Measurements from ENCODE around the gene CYP3A4. TPM values are rescaled to one million over a fixed set of nuclear protein-coding genes. Genes with fewer than 3 reads are reported as not detected.
"Not testable (repeated sequence)": the region's sequence is repeated elsewhere in the genome, so short reads cannot be mapped to it uniquely, and the experiment has no call there.

Gene CYP3A4
- polyA plus RNA-seq (ENCODE audit: insufficient read length in 4 of 4): under 1 TPM; 0.20 to 0.46 (median 0.24) TPM

DNA sequence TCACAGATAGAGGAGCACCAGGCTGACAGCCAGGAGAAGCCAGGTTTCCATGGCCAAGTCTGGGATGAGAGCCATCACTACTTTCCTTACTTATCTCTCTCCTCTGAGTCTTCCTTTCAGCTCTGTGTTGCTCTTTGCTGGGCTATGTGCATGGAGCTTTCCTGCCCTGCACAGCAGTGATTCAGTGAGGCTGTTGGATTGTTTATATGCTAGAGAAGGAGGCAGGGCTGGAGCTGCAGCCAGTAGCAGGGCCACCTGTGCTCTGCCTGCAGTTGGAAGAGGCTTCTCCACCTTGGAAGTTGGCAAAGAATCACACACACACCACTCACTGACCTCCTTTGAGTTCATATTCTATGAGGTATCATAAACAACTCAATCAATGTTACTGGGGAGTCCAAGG is at the start of gene CYP3A4:
Gene CYP3A4 (minus strand): TSS at position 178 of the 400 bp plus-strand sequence. CDS start 103 bp downstream, at position 75.
- no peak for DNase-seq (ENCODE audit: low read depth in 4 of 4, low spot score in 2 of 4)

DNA sequence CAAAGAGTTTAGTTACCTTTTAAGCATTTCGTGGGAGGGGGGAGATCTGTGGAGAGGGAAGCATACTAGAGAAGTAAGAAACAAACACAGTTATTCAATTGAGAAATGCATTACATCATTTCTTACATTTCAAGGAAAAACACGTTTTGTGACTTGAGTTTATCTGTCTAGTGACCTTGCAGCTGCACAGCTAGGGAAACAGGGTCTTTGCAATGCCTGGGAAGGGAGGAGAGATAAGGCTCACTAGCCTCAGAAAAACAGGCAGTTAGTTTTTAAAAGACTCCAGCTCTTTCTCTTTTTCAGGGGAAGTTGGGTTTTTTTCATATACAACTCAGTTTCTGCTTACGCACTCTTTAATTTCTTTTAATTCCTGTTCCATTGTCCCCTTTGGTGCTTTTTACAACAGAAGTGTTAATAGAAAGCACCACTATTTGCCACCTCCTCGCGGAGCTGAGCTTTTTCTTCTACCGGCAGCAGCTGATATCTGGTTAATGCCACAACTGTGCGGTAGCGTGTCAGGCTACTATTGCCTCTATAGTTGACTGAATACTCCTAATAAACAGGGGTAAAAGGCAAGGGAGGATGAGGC is 49.4 kb upstream of the CYP3A4 start:
- DNase-seq (ENCODE audit: low read depth in 4 of 4, low spot score in 2 of 4): no peak

DNA sequence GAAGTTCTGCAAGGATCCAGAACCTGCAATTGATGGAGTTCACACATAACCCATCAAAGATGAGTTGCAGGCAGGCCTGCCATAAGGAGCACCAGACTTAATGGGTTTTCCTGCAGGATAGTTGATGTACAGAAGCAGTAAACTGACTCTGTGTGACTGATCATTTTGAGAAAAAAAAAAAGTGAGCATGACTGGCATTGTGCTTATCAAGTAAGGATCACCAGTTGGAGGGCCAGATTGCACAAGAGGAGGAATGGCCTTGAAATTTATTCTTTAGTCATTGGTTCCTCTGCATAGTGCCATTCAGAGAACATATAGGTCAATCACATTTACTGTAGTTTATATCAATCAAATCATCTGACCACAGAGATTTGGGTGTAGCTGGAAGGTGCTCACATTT is 47.6 kb upstream of the CYP3A4 start:
- DNase-seq (ENCODE audit: low read depth in 4 of 4, low spot score in 2 of 4): no peak

DNA sequence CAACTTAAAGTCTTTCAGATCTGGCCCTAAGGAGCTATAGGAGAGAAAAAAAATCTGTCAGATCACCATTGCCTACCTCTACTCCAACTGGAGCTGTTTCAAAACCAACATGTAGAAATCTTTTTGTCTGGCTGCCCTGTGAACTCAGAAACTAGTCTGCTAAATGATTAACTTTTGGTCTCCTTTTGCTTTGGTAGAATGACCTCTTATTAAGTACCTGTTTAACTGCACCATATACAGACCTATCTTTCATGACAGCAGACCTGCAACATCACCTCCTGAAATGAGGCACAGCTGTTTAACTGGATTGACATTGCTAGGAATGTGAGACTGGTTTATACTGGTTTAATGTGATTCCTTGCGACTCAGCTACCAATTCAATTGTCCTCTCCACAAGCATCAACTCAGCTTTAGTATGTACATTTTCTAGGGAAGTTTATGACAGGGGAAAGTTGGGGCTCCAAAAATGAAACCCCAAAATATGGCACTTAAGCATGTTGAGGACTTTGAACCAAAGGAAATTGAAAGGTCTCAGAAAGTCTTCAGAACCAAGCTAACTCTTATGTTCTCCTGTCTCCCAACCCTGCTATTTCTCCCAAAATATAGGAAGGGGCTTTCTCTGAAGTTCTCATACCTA is 45.7 kb upstream of the CYP3A4 start:
- DNase-seq (ENCODE audit: low read depth in 4 of 4, low spot score in 2 of 4): peak in 1 of 4 donors; percentile 13

DNA sequence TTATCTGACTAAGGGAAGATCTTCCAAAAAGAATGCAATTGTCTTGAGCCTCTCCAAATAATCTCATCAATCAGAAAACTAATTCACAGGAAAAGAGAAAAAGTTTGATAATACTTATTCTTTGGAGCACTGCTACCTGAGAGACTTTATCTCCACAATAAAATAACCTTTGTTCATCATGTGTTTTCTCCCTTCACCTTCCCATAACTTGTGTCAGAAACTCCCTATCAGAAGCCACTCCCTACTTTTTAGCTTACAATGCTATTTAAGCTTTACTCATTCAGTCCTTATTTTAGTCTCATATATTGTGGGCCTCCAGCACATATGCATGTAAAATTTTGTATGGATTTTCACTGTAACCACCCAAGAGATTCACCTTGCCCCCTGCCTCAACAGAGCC is 44.8 kb upstream of the CYP3A4 start:
- DNase-seq (ENCODE audit: low read depth in 4 of 4, low spot score in 2 of 4): no peak

DNA sequence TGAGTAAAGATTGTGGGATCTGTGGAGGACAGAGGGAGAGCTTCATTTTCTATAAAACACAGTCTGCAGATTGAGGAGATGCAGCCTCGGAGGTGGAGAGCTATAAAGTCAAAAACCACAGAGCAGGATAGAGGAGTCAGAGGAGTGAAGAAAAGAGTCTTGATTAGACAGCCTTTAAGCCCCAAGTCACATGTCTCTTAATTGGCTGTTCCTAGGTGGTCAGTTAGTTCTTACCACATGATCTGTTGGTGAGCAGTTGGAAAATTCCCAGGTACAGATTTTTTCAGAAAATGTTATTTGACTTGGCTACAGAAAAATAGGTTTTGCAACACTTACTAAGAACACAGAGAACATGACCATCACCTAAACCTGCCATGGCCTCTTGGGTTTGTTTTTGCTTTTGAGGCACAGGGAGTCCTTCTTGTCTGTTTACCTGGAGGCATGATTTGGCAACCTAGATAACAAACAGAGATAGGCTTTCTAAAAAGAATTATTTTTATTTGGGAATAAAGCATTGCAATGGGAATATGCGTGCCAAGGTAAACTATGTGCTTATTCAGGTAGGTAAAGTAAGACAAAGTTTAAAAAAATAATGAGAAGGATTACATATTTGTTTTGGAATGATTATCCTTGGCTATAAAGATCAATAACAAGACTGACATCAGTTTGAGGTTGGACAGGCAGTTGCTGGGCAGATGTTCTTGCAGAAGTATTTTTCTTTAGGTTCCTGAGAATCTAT is 43.2 kb upstream of the CYP3A4 start:
- DNase-seq (ENCODE audit: low read depth in 4 of 4, low spot score in 2 of 4): no peak

DNA sequence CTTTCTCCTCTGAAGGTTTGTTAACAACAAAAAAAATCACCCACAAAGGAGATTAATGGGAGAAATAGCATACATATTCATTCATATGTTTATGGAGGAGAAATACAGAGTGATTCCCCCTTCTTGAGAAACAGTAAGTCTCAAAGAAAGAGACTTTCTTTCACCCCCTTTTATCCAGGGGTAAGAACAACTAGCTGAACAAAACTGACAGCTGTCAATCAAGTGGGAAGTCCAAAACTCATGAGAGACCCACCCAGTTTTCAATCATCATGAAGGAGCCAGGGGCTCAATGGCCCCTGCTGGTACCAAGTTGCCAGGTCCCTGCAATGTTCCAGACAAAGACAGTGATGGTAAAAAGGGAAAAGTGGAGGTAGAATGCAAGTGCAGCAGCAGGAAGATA is 41.9 kb upstream of the CYP3A4 start:
- DNase-seq (ENCODE audit: low read depth in 4 of 4, low spot score in 2 of 4): no peak

DNA sequence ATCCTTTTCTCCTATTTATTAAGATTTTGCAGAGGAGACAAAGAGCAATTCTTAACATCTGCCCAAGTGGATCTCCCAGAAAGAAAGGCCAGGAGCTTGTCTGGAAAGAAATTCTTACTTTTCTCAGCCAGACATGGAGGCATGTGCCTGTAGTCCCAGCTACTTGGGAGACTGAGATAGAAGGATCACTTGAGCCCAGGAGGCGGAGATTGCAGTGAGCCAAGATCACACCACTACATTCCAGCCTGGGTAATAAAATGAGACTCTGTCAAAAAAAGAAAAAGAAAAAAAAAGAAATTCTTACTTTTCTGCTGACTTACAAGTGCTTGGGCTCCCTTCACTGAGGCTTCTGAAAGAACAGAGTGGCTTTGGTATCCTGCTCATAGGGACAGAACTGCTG is 41.5 kb upstream of the CYP3A4 start:
- DNase-seq (ENCODE audit: low read depth in 4 of 4, low spot score in 2 of 4): no peak

DNA sequence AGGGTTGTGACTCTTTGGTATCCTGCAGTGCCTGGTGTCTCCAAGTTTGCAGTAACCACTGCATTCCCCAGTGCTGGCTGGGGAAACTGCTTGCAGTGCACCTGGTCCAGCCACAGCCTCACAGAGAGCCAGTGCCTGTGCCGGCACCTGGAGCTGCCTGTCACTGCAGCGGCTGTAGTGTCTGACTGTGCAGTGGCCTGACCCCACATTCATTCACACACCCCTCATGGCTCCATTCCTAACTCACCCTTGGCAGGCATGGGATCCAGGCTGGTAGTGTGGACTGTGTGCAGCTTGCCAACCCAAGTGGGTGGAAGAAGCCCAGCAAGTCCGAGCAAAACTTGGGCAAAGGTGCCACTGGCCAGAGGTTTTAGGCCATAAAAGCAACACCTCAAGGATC is 40.1 kb upstream of the CYP3A4 start:
- no peak for DNase-seq (ENCODE audit: low read depth in 4 of 4, low spot score in 2 of 4)

DNA sequence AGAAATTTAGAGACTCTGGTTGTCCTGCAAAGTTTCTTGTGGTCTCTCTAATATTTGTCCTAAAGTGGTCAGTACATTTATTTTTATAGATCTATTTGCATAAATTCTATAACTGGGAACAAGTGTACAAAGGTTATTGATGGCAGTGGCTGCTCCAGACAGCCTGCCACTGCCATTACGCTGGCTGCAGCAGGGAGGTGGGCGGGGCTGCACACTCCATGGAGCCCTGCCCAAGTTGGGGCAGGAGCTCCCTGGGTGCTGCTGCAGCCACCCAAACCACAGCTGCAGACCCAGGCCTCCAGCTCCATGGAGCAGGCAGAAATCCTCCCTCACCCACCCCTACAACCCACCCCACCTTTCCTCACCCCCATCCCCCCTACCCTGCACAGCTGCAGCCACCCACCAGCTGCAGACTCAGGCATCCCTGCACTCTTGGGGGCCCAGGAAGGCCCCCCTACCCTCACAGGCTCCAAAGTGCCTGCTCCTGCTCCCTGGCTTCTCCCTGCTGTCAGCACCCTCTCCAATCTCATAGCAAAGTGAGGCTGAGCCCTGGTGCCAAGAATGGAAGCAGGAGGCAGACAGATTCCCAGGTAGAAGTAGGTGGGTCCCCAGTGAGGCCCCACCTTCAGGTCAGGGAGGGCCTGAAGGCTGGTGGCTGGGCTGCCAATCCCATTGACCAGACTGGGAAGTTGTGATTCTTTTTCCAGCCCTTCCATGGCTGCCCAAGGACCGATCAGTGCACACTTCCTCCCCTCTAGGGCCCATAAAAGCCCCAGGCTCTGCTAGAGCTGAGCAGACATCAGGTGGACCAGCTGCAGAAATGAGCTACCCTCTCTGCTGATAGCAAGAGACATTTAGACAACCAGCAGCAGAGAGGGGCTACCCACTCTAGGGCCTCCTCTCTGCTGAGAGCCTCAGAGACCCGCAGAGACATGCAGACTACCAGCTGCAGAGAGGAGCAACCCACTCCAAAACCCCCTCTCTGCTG is 39.0 kb upstream of the CYP3A4 start:
- DNase-seq (ENCODE audit: low read depth in 4 of 4, low spot score in 2 of 4): no peak

DNA sequence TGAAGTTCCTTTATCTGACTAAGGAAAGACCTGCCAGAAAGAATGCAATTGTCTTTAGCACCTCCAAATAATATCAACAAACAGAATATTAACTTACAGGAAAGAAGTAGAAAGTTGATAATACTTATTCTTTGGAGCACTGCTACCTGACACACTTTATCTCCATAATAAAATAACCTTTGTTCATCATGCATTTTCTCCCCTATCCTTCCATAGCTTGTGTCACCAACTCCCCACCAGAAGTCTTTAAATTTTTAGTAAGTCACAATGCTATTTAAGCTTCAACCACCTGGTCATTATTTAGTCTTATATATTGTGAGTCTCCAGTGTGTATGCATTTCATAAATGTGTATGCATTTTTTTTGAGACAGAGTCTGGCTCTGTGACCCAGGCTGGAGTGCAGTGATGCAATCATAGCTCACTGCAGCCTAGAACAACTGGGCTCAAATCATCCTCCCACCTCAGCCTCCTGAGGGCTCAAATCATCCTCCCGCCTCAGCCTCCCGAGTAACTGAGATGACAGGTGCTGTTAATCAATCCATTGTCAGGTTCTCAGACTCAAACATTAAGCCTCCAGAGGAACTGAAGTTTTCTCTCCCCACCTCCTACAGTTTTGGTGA is 36.5 kb upstream of the CYP3A4 start:
- no peak for DNase-seq (ENCODE audit: low read depth in 4 of 4, low spot score in 2 of 4)

DNA sequence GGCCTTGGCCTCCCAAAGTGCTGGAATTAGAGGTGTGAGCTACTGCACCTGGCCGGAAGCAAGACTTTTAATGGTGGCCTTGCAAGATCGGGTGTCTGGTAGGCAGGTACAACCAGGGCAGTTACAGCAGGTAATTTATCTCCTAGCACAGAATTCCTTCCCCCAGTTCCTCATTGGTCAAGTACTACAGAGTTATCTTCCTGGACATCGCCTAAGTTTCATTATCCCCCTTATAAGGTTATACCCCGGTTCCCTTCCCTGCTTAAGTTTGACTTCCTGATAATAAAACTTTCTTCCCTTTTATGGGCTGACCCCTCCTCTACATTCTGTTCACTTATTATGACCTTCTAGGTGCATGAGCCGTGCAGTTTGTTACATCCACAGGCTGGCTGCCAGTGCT is 24.8 kb upstream of the CYP3A4 start:
- DNase-seq (ENCODE audit: low read depth in 4 of 4, low spot score in 2 of 4): no peak

DNA sequence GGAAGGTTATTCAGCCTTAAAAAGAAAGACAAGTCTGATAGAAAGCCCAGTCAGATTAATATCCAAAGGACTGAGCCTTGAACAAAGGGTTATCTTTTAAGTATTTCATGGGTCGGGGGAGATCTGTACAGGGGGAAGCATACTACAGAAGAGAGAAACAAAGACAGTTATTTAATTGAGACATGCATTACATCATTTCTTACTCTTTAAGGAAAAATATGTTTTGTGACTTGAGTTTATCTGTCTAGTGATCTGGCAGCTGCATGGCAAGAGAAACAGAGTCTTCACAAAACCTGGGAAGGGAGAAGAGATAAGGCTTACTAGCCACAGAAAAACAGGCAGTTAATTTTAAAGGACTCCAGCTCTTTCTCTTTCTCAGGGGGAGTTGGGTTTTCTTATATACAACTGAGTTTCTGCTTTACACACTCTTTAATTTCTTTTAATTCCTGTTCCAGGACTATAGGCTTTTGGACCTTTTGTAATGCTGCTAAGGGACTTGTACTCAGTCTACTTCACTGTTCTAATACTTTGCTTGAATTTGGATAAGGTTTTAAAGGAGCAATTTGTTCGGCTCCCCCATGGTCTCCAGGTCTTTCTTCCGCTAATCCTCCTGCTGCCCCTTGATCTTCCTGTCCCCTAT is 23.0 kb upstream of the CYP3A4 start:
- DNase-seq (ENCODE audit: low read depth in 4 of 4, low spot score in 2 of 4): no peak

DNA sequence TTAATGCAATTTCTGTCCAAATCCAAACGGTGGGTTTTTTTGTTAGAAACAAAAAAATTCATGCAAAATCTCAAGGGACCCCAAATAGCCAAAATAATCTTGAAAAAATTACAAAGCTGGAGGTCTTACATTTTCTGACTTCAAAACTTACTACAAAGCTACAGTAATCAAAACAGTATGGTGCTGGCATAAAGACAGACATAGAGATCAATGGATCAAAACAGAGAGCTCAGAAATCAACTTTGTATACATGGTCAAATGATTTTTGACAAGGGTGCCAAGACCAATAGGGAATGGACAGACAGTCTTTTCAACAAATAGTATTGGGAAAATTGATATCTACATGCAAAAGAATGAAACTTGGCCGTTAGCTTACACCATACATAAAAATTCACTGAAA is 21.7 kb upstream of the CYP3A4 start:
- no peak for DNase-seq (ENCODE audit: low read depth in 4 of 4, low spot score in 2 of 4)

DNA sequence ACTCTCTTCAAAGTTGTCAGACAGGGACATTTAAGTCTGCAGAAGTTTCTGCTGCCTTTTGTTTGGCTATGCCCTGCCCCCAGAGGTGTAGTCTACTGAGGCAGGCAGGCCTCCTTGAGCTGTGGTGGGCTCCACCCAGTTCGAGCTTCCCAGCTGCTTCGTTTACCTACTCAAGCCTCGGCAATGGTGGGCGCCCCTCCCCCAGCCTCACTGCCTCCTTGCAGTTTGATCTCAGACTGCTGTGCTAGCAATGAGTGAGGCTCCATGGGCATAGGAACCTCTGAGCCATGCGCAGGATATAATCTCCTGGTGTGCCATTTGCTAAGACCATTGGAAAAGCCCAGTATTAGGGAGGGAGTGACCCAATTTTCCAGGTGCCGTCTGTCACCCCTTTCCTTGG is 19.1 kb upstream of the CYP3A4 start:
- DNase-seq (ENCODE audit: low read depth in 4 of 4, low spot score in 2 of 4): not testable (repeated sequence)

DNA sequence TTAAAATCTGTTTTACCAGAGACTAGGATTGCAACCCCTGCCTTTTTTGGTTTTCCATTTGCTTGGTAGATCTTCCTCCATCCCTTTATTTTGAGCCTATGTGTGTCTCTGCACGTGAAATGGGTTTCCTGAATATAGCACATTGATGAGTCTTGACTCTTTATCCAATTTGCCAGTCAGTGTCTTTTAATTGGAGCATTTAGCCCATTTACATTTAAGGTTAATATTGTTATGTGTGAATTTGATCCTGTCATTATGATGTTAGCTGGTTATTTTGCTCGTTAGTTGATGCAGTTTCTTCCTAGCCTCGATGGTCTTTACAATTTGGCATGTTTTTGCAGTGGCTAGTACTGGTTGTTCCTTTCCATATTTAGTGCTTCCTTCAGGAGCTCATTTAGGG is 17.4 kb upstream of the CYP3A4 start:
- DNase-seq (ENCODE audit: low read depth in 4 of 4, low spot score in 2 of 4): not testable (repeated sequence)

DNA sequence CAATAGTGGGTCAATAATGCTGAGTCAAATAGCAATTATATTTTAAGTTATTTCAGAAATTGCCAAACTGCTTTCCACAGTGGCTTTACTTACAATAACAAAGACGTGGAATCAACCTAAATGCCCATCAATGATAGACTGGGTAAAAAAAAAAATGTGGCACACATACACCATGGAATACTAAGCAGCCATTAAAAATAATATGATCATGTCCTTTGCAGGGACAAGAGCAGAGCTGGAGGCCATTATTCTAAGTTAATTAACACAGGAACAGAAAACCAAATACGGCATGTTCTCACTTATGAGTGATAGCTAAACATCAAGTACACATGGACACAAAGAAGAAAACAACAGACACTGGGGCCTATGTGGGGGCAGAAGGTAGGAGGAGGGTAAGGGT is 15.0 kb upstream of the CYP3A4 start:
- DNase-seq (ENCODE audit: low read depth in 4 of 4, low spot score in 2 of 4): no peak

DNA sequence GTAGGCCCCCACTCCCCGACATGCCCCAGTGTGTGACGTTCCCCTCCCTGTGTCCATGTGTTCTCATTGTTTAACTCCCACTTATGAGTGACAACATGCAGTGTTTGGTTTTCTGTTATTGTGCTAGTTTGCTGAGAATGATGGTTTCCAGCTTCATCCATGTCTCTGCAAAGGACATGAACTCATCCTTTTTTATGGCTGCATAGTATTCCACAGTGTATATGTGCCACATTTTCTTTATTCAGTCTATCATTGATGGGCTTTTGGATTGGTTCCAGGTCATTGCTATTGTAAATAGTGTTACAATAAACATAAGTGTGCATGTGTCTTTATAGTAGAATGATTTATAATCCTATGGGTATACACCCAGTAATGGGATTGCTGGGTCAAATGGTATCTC is 11.9 kb upstream of the CYP3A4 start:
- not testable (repeated sequence) for DNase-seq (ENCODE audit: low read depth in 4 of 4, low spot score in 2 of 4)

DNA sequence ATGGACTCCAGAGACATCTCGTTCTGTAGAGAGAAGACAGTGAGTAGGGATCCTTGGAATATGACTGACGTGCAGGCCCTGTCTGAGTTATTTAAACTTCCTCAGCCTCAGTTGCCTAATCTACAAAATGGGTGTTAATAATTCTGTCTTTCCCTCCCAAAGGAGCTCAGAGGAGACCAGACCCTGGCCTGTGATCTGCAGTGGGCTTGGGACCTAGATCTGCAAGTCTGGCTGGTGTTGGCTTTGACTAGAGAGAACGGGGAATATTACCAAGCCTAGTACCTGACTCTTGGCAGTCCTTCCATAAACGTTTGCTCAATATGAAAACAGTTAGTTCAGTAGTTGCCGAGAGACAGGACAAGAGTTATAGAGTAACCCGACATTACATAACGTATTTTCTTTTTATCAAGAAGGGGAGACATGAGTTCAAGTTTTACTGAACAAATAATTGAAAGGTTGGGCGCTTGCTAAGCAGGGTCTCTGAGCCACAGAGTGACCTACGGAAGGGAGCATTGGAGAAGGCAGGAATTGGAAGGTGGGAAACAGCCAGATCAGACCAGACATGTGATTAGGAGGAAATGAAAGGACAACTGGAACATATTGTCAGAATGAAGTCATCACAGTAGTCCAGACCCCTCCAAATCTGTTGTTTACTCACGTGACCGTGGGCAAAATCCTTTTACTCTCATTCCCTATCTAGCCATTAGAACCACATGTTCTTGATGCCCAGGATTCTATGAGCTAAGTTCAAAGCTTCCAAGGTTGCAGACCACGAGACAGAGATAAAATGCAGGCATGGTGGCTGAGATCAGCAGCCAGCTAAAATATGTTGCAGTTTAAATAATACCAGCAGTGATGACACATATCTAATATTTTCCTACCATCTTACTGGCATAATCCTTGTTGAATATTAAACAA is 10.9 kb upstream of the CYP3A4 start:
- no peak for DNase-seq (ENCODE audit: low read depth in 4 of 4, low spot score in 2 of 4)
